Measurements from ENCODE around the gene PPFIA3.
"Not testable (repeated sequence)": the region's sequence is repeated elsewhere in the genome, so short reads cannot be mapped to it uniquely, and the experiment has no call there.

The PPFIA3 gene

GRCh38 chr19:49119411-49120324 lies at the start of gene PPFIA3:
Gene PPFIA3, plus strand, starts transcription at chr19:49119544. Its CDS starts 8,330 bp downstream, at chr19:49127874.
- Histone ChIP-seq H3K36me3 (ENCODE audit: control insufficient read depth, insufficient read depth, low read length) (no peaks in the 10 kb centered on the region), H3K27ac (ENCODE audit: low read depth, low read length) (peak within 1 kb of the TSS; percentile 96), H3K4me3 (ENCODE audit: low read length) (peak within 1 kb of the TSS; percentile 86), H3K4me1 (ENCODE audit: control insufficient read depth, insufficient read depth, low read length) (no peaks in the 10 kb centered on the region), H3K27me3 (ENCODE audit: control insufficient read depth, insufficient read depth, low read length) (peaks cover 3% of the 10 kb centered on the region), H3K9ac (ENCODE audit: low read length) (peak within 1 kb of the TSS; percentile 92)

- Histone ChIP-seq H3K4me1 (ENCODE audit: control insufficient read depth, insufficient read depth, low read length) (no peaks in the 10 kb centered on the region), H3K27ac (ENCODE audit: low read depth, low read length) (no peak overlapping the region), H3K27me3 (ENCODE audit: control insufficient read depth, insufficient read depth, low read length) (peaks cover 21% of the 10 kb centered on the region)
These were observed 48.9 kb upstream of the PPFIA3 start for GRCh38 chr19:49070416-49070815.

GRCh38 chr19:49071860-49072547 lies 47.3 kb upstream of the PPFIA3 start:
- Histone ChIP-seq H3K27me3 (ENCODE audit: control insufficient read depth, insufficient read depth, low read length) (peaks cover 11% of the 10 kb centered on the region), H3K9ac (ENCODE audit: low read length) (no peak overlapping the region), H3K4me3 (ENCODE audit: low read length) (no peak overlapping the region), H3K36me3 (ENCODE audit: control insufficient read depth, insufficient read depth, low read length) (no peaks in the 10 kb centered on the region), H3K4me1 (ENCODE audit: control insufficient read depth, insufficient read depth, low read length) (no peaks in the 10 kb centered on the region), H3K27ac (ENCODE audit: low read depth, low read length) (no peak overlapping the region)

More at GRCh38 chr19:49070416-49070815, 48.9 kb upstream of the PPFIA3 start:
- Histone ChIP-seq H3K4me3 (ENCODE audit: low read length) (no peak overlapping the region), H3K9ac (ENCODE audit: low read length) (no peak overlapping the region), H3K36me3 (ENCODE audit: control insufficient read depth, insufficient read depth, low read length) (no peaks in the 10 kb centered on the region)

- no peaks in the 10 kb centered on the region for H3K4me1 ChIP-seq (ENCODE audit: control insufficient read depth, insufficient read depth, low read length)
- H3K36me3 ChIP-seq (ENCODE audit: control insufficient read depth, insufficient read depth, low read length): no peaks in the 10 kb centered on the region
- H3K4me3 ChIP-seq (ENCODE audit: low read length): no peak overlapping the region
- H3K27ac ChIP-seq (ENCODE audit: low read depth, low read length): no peak overlapping the region
- no peak overlapping the region for H3K9ac ChIP-seq (ENCODE audit: low read length)
- H3K27me3 ChIP-seq (ENCODE audit: control insufficient read depth, insufficient read depth, low read length): peaks cover 11% of the 10 kb centered on the region
These were observed 45.6 kb upstream of the PPFIA3 start for GRCh38 chr19:49073514-49074378.

- not testable (repeated sequence) for H3K4me1 ChIP-seq (ENCODE audit: control insufficient read depth, insufficient read depth, low read length); H3K9ac ChIP-seq (ENCODE audit: low read length); H3K27ac ChIP-seq (ENCODE audit: low read depth, low read length); H3K4me3 ChIP-seq (ENCODE audit: low read length); H3K36me3 ChIP-seq (ENCODE audit: control insufficient read depth, insufficient read depth, low read length)
- H3K27me3 ChIP-seq (ENCODE audit: control insufficient read depth, insufficient read depth, low read length): peaks cover 11% of the 10 kb centered on the region
These were observed 44.5 kb upstream of the PPFIA3 start for GRCh38 chr19:49074869-49075268.

GRCh38 chr19:49080392-49080791 lies 39.0 kb upstream of the PPFIA3 start:
- no peak overlapping the region for H3K4me3 ChIP-seq (ENCODE audit: low read length)

GRCh38 chr19:49081273-49081672 lies 38.1 kb upstream of the PPFIA3 start:
- no peak overlapping the region for H3K27ac ChIP-seq (ENCODE audit: low read depth, low read length)
- no peaks in the 10 kb centered on the region for H3K36me3 ChIP-seq (ENCODE audit: control insufficient read depth, insufficient read depth, low read length)
- no peaks in the 10 kb centered on the region for H3K27me3 ChIP-seq (ENCODE audit: control insufficient read depth, insufficient read depth, low read length)
- no peak overlapping the region for H3K4me3 ChIP-seq (ENCODE audit: low read length)
- no peak overlapping the region for H3K9ac ChIP-seq (ENCODE audit: low read length)
- peaks cover 2% of the 10 kb centered on the region for H3K4me1 ChIP-seq (ENCODE audit: control insufficient read depth, insufficient read depth, low read length)

More at GRCh38 chr19:49080392-49080791, 39.0 kb upstream of the PPFIA3 start:
- Histone ChIP-seq H3K36me3 (ENCODE audit: control insufficient read depth, insufficient read depth, low read length) (no peaks in the 10 kb centered on the region), H3K27ac (ENCODE audit: low read depth, low read length) (no peak overlapping the region), H3K4me1 (ENCODE audit: control insufficient read depth, insufficient read depth, low read length) (no peaks in the 10 kb centered on the region), H3K27me3 (ENCODE audit: control insufficient read depth, insufficient read depth, low read length) (no peaks in the 10 kb centered on the region), H3K9ac (ENCODE audit: low read length) (no peak overlapping the region)

- peaks cover 12% of the 10 kb centered on the region for H3K4me1 ChIP-seq (ENCODE audit: control insufficient read depth, insufficient read depth, low read length)
- H3K36me3 ChIP-seq (ENCODE audit: control insufficient read depth, insufficient read depth, low read length): peaks cover 9% of the 10 kb centered on the region
- H3K9ac ChIP-seq (ENCODE audit: low read length): no peak overlapping the region
- H3K27ac ChIP-seq (ENCODE audit: low read depth, low read length): peak overlapping the region; percentile 84
- peak overlapping the region; percentile 82 for H3K4me3 ChIP-seq (ENCODE audit: low read length)
- H3K27me3 ChIP-seq (ENCODE audit: control insufficient read depth, insufficient read depth, low read length): no peaks in the 10 kb centered on the region
These were observed 34.9 kb upstream of the PPFIA3 start for GRCh38 chr19:49084206-49085019.

- peak within 1 kb of the TSS; percentile 84 for H3K27ac ChIP-seq (ENCODE audit: low read depth, low read length)
- peaks cover 11% of the 10 kb centered on the region for H3K36me3 ChIP-seq (ENCODE audit: control insufficient read depth, insufficient read depth, low read length)
- peak within 1 kb of the TSS; percentile 82 for H3K4me3 ChIP-seq (ENCODE audit: low read length)
- peaks cover 12% of the 10 kb centered on the region for H3K4me1 ChIP-seq (ENCODE audit: control insufficient read depth, insufficient read depth, low read length)
- no peaks in the 10 kb centered on the region for H3K27me3 ChIP-seq (ENCODE audit: control insufficient read depth, insufficient read depth, low read length)
- peak within 1 kb of the TSS; percentile 54 for H3K9ac ChIP-seq (ENCODE audit: low read length)
These were observed 34.1 kb upstream of the PPFIA3 start, which contains the start of gene SNRNP70 for GRCh38 chr19:49085020-49085867. Gene SNRNP70, plus strand, starts transcription at chr19:49085451. Its CDS starts 964 bp downstream, at chr19:49086415.

- peaks cover 17% of the 10 kb centered on the region for H3K36me3 ChIP-seq (ENCODE audit: control insufficient read depth, insufficient read depth, low read length)
- H3K9ac ChIP-seq (ENCODE audit: low read length): peak overlapping the region; percentile 54
- peaks cover 12% of the 10 kb centered on the region for H3K4me1 ChIP-seq (ENCODE audit: control insufficient read depth, insufficient read depth, low read length)
- peak overlapping the region; percentile 84 for H3K27ac ChIP-seq (ENCODE audit: low read depth, low read length)
- peak overlapping the region; percentile 82 for H3K4me3 ChIP-seq (ENCODE audit: low read length)
- H3K27me3 ChIP-seq (ENCODE audit: control insufficient read depth, insufficient read depth, low read length): no peaks in the 10 kb centered on the region
These were observed 33.5 kb upstream of the PPFIA3 start for GRCh38 chr19:49085868-49086232.

- Histone ChIP-seq H3K36me3 (ENCODE audit: control insufficient read depth, insufficient read depth, low read length) (peaks cover 20% of the 10 kb centered on the region), H3K27ac (ENCODE audit: low read depth, low read length) (no peak overlapping the region), H3K9ac (ENCODE audit: low read length) (no peak overlapping the region), H3K4me3 (ENCODE audit: low read length) (peak overlapping the region; percentile 82), H3K4me1 (ENCODE audit: control insufficient read depth, insufficient read depth, low read length) (peaks cover 12% of the 10 kb centered on the region), H3K27me3 (ENCODE audit: control insufficient read depth, insufficient read depth, low read length) (no peaks in the 10 kb centered on the region)
These were observed 33.0 kb upstream of the PPFIA3 start for GRCh38 chr19:49086296-49086695.
